K562 (cell line): ENCODE measurements around the gene SRMS. TPM values are rescaled to one million over a fixed set of nuclear protein-coding genes. Genes with fewer than 3 reads are reported as not detected.

Experiments
- ATAC-seq: fragments of 200-7000 bp; cut with Tn5 transposase; 3 replicates; pipeline ENCODE4 v1.9.1; 2020; ENCODE audit warnings: moderate library complexity
- BruUV-seq: library from RNA; stranded (reverse); fragments of 400-500 nt; replicated peaks from 2 replicates; lab custom pipeline; 2021; lab: Mats Ljungman, UMichigan
- CTCF ChIA-PET: fragments of 300-600 bp; formaldehyde crosslinking; extraction: SDS; loops from one replicate; lab custom pipeline; 2021; ENCODE audit warnings: low intra/inter-chr PET ratio; lab: Yijun Ruan, JAX
- POLR2A ChIA-PET: fragments of 300-600, 350-650 bp; sonication (Branson Sonifier 250); formaldehyde crosslinking; extraction: SDS; loops from one replicate; lab custom pipeline; 2021; ENCODE audit warnings: antibody characterized with exemption, inconsistent platforms; lab: Yijun Ruan, JAX
- DNase-seq, 4 experiments: peaks; one replicate each; pipeline versions ENCODE4 v3.0.0 to v3.0.0-alpha.2; 2011 to 2018; ENCODE audit warnings: low spot score in 3 of 4, mixed read lengths in 3 of 4; ENCODE audit errors: extremely low read depth in 1 of 4
- FAIRE-seq: peaks from 2 replicates; lab custom pipeline; 2011; peaks lifted over from hg19 to GRCh38; lab: Jason Lieb, UNC
- H2AFZ ChIP-seq: 2 replicates; pipeline ENCODE4 v1.6.0; 2011; ENCODE audit warnings: low read depth, low read length, control low read depth, inconsistent platforms
- H3K27ac ChIP-seq: fragments of 200-600 bp; 3 replicates; pipeline ENCODE4 v1.8.0; 2011; ENCODE audit warnings: low read depth, mild to moderate bottlenecking, control low read depth, inconsistent platforms, low read length, moderate library complexity, mixed read lengths; ENCODE audit errors: extremely low read depth
- H3K27me3 ChIP-seq, 2 experiments: fragments of 300-600 bp in 1 of 2; 2 replicates in 1 of 2; 3 replicates in 1 of 2; pipeline versions ENCODE4 v1.6.0 to v1.8.0; 2011; ENCODE audit warnings: inconsistent platforms in 2 of 2, low read length in 2 of 2, mild to moderate bottlenecking in 1 of 2, mixed read lengths in 1 of 2, moderate library complexity in 1 of 2; ENCODE audit not compliant: control insufficient read depth in 2 of 2, insufficient read depth in 2 of 2
- H3K36me3 ChIP-seq: fragments of 300-600 bp; 3 replicates; pipeline ENCODE4 v1.8.0; 2011; ENCODE audit warnings: mild to moderate bottlenecking, low read length, inconsistent platforms; ENCODE audit not compliant: control insufficient read depth, insufficient read depth
- H3K4me1 ChIP-seq, 2 experiments: fragments of 200-600 bp in 1 of 2; replicated peaks in 1 of 2; 2 replicates in 1 of 2; 3 replicates in 1 of 2; pipeline versions ENCODE4 v1.5.1 to v1.8.0; 2011; ENCODE audit warnings: inconsistent platforms in 2 of 2, low read length in 2 of 2, mild to moderate bottlenecking in 1 of 2, mixed read lengths in 1 of 2, moderate library complexity in 1 of 2; ENCODE audit not compliant: control insufficient read depth in 2 of 2, insufficient read depth in 2 of 2
- H3K4me2 ChIP-seq: 2 replicates; pipeline ENCODE4 v1.6.1; 2011; ENCODE audit warnings: low read length, control low read depth, inconsistent platforms, mixed read lengths; ENCODE audit not compliant: insufficient read depth
- H3K4me3 ChIP-seq: fragments of 200-600 bp; sonication (generic), shearing (Covaris generic); 2 replicates; pipeline ENCODE4 v1.5.1; 2016; ENCODE audit warnings: control low read depth, inconsistent platforms
- H3K79me2 ChIP-seq: fragments of 200-600 bp; 3 replicates; pipeline ENCODE4 v1.8.0; 2011; ENCODE audit warnings: low read length, inconsistent platforms; ENCODE audit not compliant: control insufficient read depth, insufficient read depth
- H3K9ac ChIP-seq, 2 experiments: 2 replicates each; pipeline versions ENCODE4 v1.6.0 to v1.6.1; 2011; ENCODE audit warnings: low read depth in 2 of 2, low read length in 2 of 2, control low read depth in 1 of 2, inconsistent platforms in 1 of 2, mild to moderate bottlenecking in 1 of 2, mixed read lengths in 1 of 2; ENCODE audit not compliant: insufficient read depth in 1 of 2
- H3K9me1 ChIP-seq: one replicate; pipeline ENCODE4 v1.6.0; 2011; ENCODE audit warnings: inconsistent platforms, mild to moderate bottlenecking, low read length, moderate library complexity; ENCODE audit not compliant: control insufficient read depth, insufficient read depth
- H3K9me3 ChIP-seq: replicated peaks from 2 replicates; pipeline ENCODE4 v1.5.1; 2011; ENCODE audit warnings: low read depth, low read length, inconsistent platforms; ENCODE audit not compliant: control insufficient read depth, insufficient read depth
- H4K20me1 ChIP-seq: replicated peaks from 2 replicates; pipeline ENCODE4 v1.6.1; 2011; ENCODE audit warnings: low read length, inconsistent platforms, mixed read lengths; ENCODE audit not compliant: control insufficient read depth, insufficient read depth
- ARID3A ChIP-seq: IDR thresholded peaks from 2 replicates; pipeline ENCODE4 v1.6.1; 2012; ENCODE audit warnings: low read depth, low read length, improper control_type of control experiment, borderline replicate concordance
- ETS1 ChIP-seq: conservative IDR thresholded peaks from 2 replicates; pipeline ENCODE4 v1.6.1; 2011; ENCODE audit warnings: low read depth, mild to moderate bottlenecking, low read length; ENCODE audit not compliant: control insufficient read depth
- FOS ChIP-seq: IDR thresholded peaks from 3 replicates; pipeline ENCODE4 v1.6.1; 2011; ENCODE audit not compliant: insufficient read length; ENCODE audit errors: extremely low read depth
- HEY1 ChIP-seq: fragments of 250-450 bp; sonication (Bioruptor Pico); IDR thresholded peaks from 2 replicates; pipeline ENCODE4 v1.5.0; 2020; ENCODE audit warnings: mild to moderate bottlenecking, moderate library complexity, borderline replicate concordance
- IFI16 ChIP-seq: fragments of 250-450 bp; sonication (Bioruptor Pico); IDR thresholded peaks from 2 replicates; pipeline ENCODE4 v2.1.2; 2022; ENCODE audit warnings: mild to moderate bottlenecking, inconsistent platforms
- KAT8 ChIP-seq: fragments of 450-650 bp; IDR thresholded peaks from 2 replicates; pipeline ENCODE4 v1.6.1; 2016; ENCODE audit warnings: low read depth, mild to moderate bottlenecking
- MED1 ChIP-seq: sonication (generic); formaldehyde crosslinking; IDR thresholded peaks from 2 replicates; pipeline ENCODE4 v1.8.1; 2023; ENCODE audit warnings: missing genetic modification reagents, borderline replicate concordance
- MXD1 ChIP-seq: fragments of 250-450 bp; sonication (Bioruptor Pico); IDR thresholded peaks from 2 replicates; pipeline ENCODE4 v1.8.0; 2021; ENCODE audit warnings: borderline replicate concordance, mild to moderate bottlenecking, moderate library complexity; ENCODE audit not compliant: poor library complexity, severe bottlenecking
- PTTG1 ChIP-seq: fragments of 450-650 bp; IDR thresholded peaks from 2 replicates; pipeline ENCODE4 v1.6.1; 2016; ENCODE audit warnings: low read depth, mild to moderate bottlenecking, missing genetic modification characterization, missing compliant biosample characterization
- ZNF184 ChIP-seq: sonication (generic); formaldehyde crosslinking; IDR thresholded peaks from 2 replicates; pipeline ENCODE4 v1.5.0; 2020; ENCODE audit warnings: missing genetic modification reagents
- ZNF280A ChIP-seq: fragments of 450-650 bp; IDR thresholded peaks from 2 replicates; pipeline ENCODE4 v1.6.1; 2018; ENCODE audit warnings: mild to moderate bottlenecking, low read depth; ENCODE audit not compliant: partially characterized antibody
- ZNF347 ChIP-seq: fragments of 450-650 bp; formaldehyde crosslinking; IDR thresholded peaks from 2 replicates; pipeline ENCODE4 v1.4.0; 2020; ENCODE audit warnings: low read depth, mild to moderate bottlenecking, moderate library complexity
- ZNF75A ChIP-seq: fragments of 450-650 bp; formaldehyde crosslinking; IDR thresholded peaks from 2 replicates; pipeline ENCODE4 v1.4.0; 2020; ENCODE audit warnings: mild to moderate bottlenecking
- ZNF79 ChIP-seq: fragments of 250-450 bp; sonication (Bioruptor Pico); IDR thresholded peaks from 2 replicates; pipeline ENCODE4 v1.4.0; 2020; ENCODE audit warnings: low read depth, mild to moderate bottlenecking, moderate library complexity
- WGBS: fragments of 100-300 bp; shearing (Covaris generic); methylation state at CpG from one replicate; pipeline ENCODE4 v1.1.6; 2016; ENCODE audit warnings: low coverage, mixed read lengths; ENCODE audit not compliant: insufficient coverage; ENCODE audit errors: missing lambda C conversion rate; 5-methylcytosine and 5-hydroxymethylcytosine counted together
- in situ Hi-C: fragments of 300-500 bp; cut with MboI; formaldehyde crosslinking; loops from 4 replicates; pipeline ENCODE4 v1.15.0; 2018; ENCODE audit warnings: inconsistent platforms, mixed read lengths
- intact Hi-C: fragments of 100-400 bp; cut with micrococcal nuclease; formaldehyde crosslinking; loops from 2 replicates; pipeline ENCODE4 v1.14.2; 2022
- polyA plus RNA-seq, 8 experiments: library from polyadenylated mRNA; depleted of rRNA in 4 of 8; stranded (reverse) in 5 of 8; unstranded in 3 of 8; fragments of >200 nt; fragmentation: Nextera tagmentation in 2 of 8; fragmentation: Illumina TruSeq in 1 of 8; extraction: Ambion mirVana in 2 of 8; extraction: Trizol in 1 of 8; gene quantifications; 2 replicates each; pipeline versions ENCODE4 v1.2.1 to v1.2.3, GENCODE V29; 2011 to 2014; ENCODE audit warnings: inconsistent platforms in 1 of 8, missing spikeins in 1 of 8
- total RNA-seq, 7 experiments: library from RNA; depleted of rRNA in 6 of 7; stranded (reverse); fragments of >200 nt in 6 of 7; fragmentation: Illumina TruSeq in 2 of 7; extraction: Trizol in 2 of 7; gene quantifications; 2 replicates each; pipeline versions ENCODE4 v1.2.1 to v1.2.3, GENCODE V29; 2011 to 2021; ENCODE audit warnings: low replicate concordance in 1 of 7

Gene SRMS
- total and polyA plus RNA-seq, 9 of the 15 experiments (the other 6 are each of a cell fraction or from before 2014, with no cell fraction given) = 0.07 TPM; not detected in 8

GRCh38 chr20:63497138-63497945, 50.2 kb downstream of the SRMS start:
- no peaks in the 10 kb centered on the region for H3K27me3 ChIP-seq
- no peak overlapping the region for H2AFZ ChIP-seq
- no peak for TF ChIP-seq HEY1 (CRISPR knock-in tag)
- TF ChIP-seq ZNF75A = no peak
- no peak for TF ChIP-seq MXD1 (CRISPR knock-in tag)
- no peak for TF ChIP-seq PTTG1
- no peak for TF ChIP-seq ZNF280A
- TF ChIP-seq ETS1 = no peak
- no peak for TF ChIP-seq ZNF184
- TF ChIP-seq MED1 (CRISPR knock-in tag) = no peak
- no peak for TF ChIP-seq FOS
- TF ChIP-seq ZNF79 (CRISPR knock-in tag) = no peak
- TF ChIP-seq KAT8 = no peak
- TF ChIP-seq ZNF347 = no peak
- no peak for TF ChIP-seq IFI16 (CRISPR knock-in tag)
- no peak for TF ChIP-seq ARID3A

More at GRCh38 chr20:63497138-63497945, 50.2 kb downstream of the SRMS start:
- peaks cover 12% of the 10 kb centered on the region; the same call in 1 of the 2 replicates for H4K20me1 ChIP-seq
- H3K4me3 ChIP-seq = peak overlapping the region; percentile 46; the same call in 1 of the 2 replicates
- BruUV-seq = no TSS peak
- H3K9me3 ChIP-seq = no peaks in the 10 kb centered on the region
- no peaks in the 10 kb centered on the region for H3K79me2 ChIP-seq
- intact Hi-C loops = no loop called here
- in situ Hi-C loops = no loop called here
- WGBS = 38% methylated on average over 18 of the region's 20 CpGs
- POLR2A ChIA-PET = interaction anchor here (0.6 to 1.6 kb wide), 4 partner anchors 24 to 293 kb away, joined by 3 to 5 read pairs (median 4); partner anchors contain the start of gene PPDPF
- CTCF ChIA-PET = interaction anchor here (0.6 kb wide), 1 partner anchor 56 kb away, joined by 3 read pairs; no protein-coding TSS in a partner anchor
- ATAC-seq = no peak
- H3K36me3 ChIP-seq = no peaks in the 10 kb centered on the region
- H3K9ac ChIP-seq = no peak overlapping the region
- H3K4me1 ChIP-seq = peaks cover 0 to 81% of the 10 kb centered on the region in 2 experiments; a peak in 3 of 5 replicates
- H3K9me1 ChIP-seq = no peaks in the 10 kb centered on the region
- no peak overlapping the region for H3K4me2 ChIP-seq
- no peak for FAIRE-seq
- no peak overlapping the region for H3K27ac ChIP-seq
- DNase-seq = no peak
